ENCODE measurements around the gene C1QTNF8. TPM values are rescaled to one million over a fixed set of nuclear protein-coding genes. Genes with fewer than 3 reads are reported as not detected.

Gene C1QTNF8
- polyA plus RNA-seq, 2 of the 4 experiments (the other 2 are of a cell fraction) = not detected

- POLR2A ChIA-PET = no interaction called here
- Histone ChIP-seq H3K4me1 (no peaks in the 10 kb centered on the region), H3K4me2 (no peak overlapping the region), H3K4me3 (no peak overlapping the region), H3K9me3 (peaks cover 9% of the 10 kb centered on the region; the same call in 1 of the 3 replicates), H3K27ac (no peak overlapping the region)
- TF ChIP-seq EHMT2 (IDR thresholded peaks at IDR 0.05; ENCODE audit: low read depth) (no peak), HMGXB4 (CRISPR knock-in tag; IDR thresholded peaks at IDR 0.05; ENCODE audit: borderline replicate concordance) (no peak)
- DNase-seq (ENCODE audit: low read depth in 1 of 2, low spot score in 1 of 2) (no peak), FAIRE-seq (no peak), ATAC-seq (0 out of 6 replicates have a peak, but pooled peaks of 1 of the 2 experiments have one; percentile 6)
- CTCF ChIA-PET = interaction anchor here (0.8 to 2.8 kb wide), 6 partner anchors 14 to 49 kb away, joined by 3 to 17 read pairs (median 4); no protein-coding TSS in a partner anchor
- 87% methylated on average over 35 of the region's 46 CpGs for WGBS (ENCODE audit: missing lambda C conversion rate)
Measured at GRCh38 chr16:1144476-1145382, 48.7 kb upstream of the C1QTNF8 start.

GRCh38 chr16:1143761-1144450, 47.9 kb upstream of the C1QTNF8 start:
- CTCF ChIA-PET = interaction anchor here (1.2 to 1.4 kb wide), 2 partner anchors 43 to 89 kb away, joined by 3 read pairs; no protein-coding TSS in a partner anchor
- 78% methylated on average over 19 of the region's 23 CpGs for WGBS (ENCODE audit: missing lambda C conversion rate)

GRCh38 chr16:1142911-1143310, 46.9 kb upstream of the C1QTNF8 start:
- H3K4me3 ChIP-seq = no peak overlapping the region
- no peaks in the 10 kb centered on the region for H3K4me1 ChIP-seq
- WGBS (ENCODE audit: missing lambda C conversion rate) = 74% methylated on average over 19 of the region's 19 CpGs
- FAIRE-seq = no peak
- no peak for ATAC-seq
- DNase-seq (ENCODE audit: low read depth in 1 of 2, low spot score in 1 of 2) = no peak
- TF ChIP-seq EP300 (IDR thresholded peaks at IDR 0.05) (no peak), KDM1A (IDR thresholded peaks at IDR 0.05; ENCODE audit: low read depth) (no peak), JUN (IDR thresholded peaks at IDR 0.05) (no peak), CBX8 (IDR thresholded peaks at IDR 0.05) (no peak), MYC (IDR thresholded peaks at IDR 0.05; ENCODE audit: borderline replicate concordance, low read length) (no peak), JUNB (IDR thresholded peaks at IDR 0.05) (no peak), MAFK (IDR thresholded peaks at IDR 0.05; ENCODE audit: partially characterized antibody) (no peak), NFE2L2 (conservative IDR thresholded peaks at IDR 0.05; ENCODE audit: low read length) (no peak), TP53 (CRISPR knock-in tag; IDR thresholded peaks at IDR 0.05) (no peak), MAX (IDR thresholded peaks at IDR 0.05) (no peak), BHLHE40 (IDR thresholded peaks at IDR 0.05; ENCODE audit: low read depth, low read length) (no peak), RCOR1 (IDR thresholded peaks at IDR 0.05; ENCODE audit: low read depth, low read length) (no peak), ATOH8 (CRISPR knock-in tag; IDR thresholded peaks at IDR 0.05; ENCODE audit: low read depth) (no peak), MAZ (IDR thresholded peaks at IDR 0.05; ENCODE audit: borderline replicate concordance, low read depth, low read length) (no peak), EHF (CRISPR knock-in tag; IDR thresholded peaks at IDR 0.05) (no peak), HOXB13 (CRISPR knock-in tag; IDR thresholded peaks at IDR 0.05; ENCODE audit: low read depth) (no peak)
- ChIA-PET CTCF (interaction anchor here (0.7 to 1.4 kb wide), 5 partner anchors 19 to 88 kb away, joined by 3 to 6 read pairs (median 3); no protein-coding TSS in a partner anchor), POLR2A (no interaction called here)
- peaks cover 7% of the 10 kb centered on the region; the same call in 1 of the 3 replicates for H3K9me3 ChIP-seq
- no peak overlapping the region for H3K27ac ChIP-seq
- no peak overlapping the region for H3K4me2 ChIP-seq

More at GRCh38 chr16:1143761-1144450, 47.9 kb upstream of the C1QTNF8 start:
- Histone ChIP-seq H3K4me2 (no peak overlapping the region), H3K4me1 (no peaks in the 10 kb centered on the region), H3K4me3 (no peak overlapping the region), H3K9me3 (peaks cover 9% of the 10 kb centered on the region; the same call in 1 of the 3 replicates), H3K27ac (no peak overlapping the region)
- peak; percentile 19 to 28; a peak in 3 of 6 replicates for ATAC-seq
- FAIRE-seq = no peak
- DNase-seq (ENCODE audit: low read depth in 1 of 2, low spot score in 1 of 2) = no peak
- POLR2A ChIA-PET = no interaction called here
- TF ChIP-seq ZSCAN20 (CRISPR knock-in tag; IDR thresholded peaks at IDR 0.05) (no peak), NR3C1 (IDR thresholded peaks at IDR 0.05) (no peak), RARB (CRISPR knock-in tag; IDR thresholded peaks at IDR 0.05) (no peak), ZNF302 (CRISPR knock-in tag; IDR thresholded peaks at IDR 0.05) (no peak), MYC (IDR thresholded peaks at IDR 0.05; ENCODE audit: borderline replicate concordance, low read length) (no peak), CEBPB (IDR thresholded peaks at IDR 0.05) (no peak), SREBF2 (IDR thresholded peaks at IDR 0.05) (no peak), JUN (IDR thresholded peaks at IDR 0.05) (no peak), CHD4 (IDR thresholded peaks at IDR 0.05; ENCODE audit: borderline replicate concordance) (no peak), CBX8 (IDR thresholded peaks at IDR 0.05) (no peak), JUNB (IDR thresholded peaks at IDR 0.05) (no peak), GATA3 (IDR thresholded peaks at IDR 0.05; ENCODE audit: borderline replicate concordance) (no peak), ZC3H11A (IDR thresholded peaks at IDR 0.05) (no peak), HDAC2 (IDR thresholded peaks at IDR 0.05) (no peak), FOSB (CRISPR knock-in tag; IDR thresholded peaks at IDR 0.05) (no peak), MAFK (IDR thresholded peaks at IDR 0.05; ENCODE audit: partially characterized antibody) (no peak), PBX3 (IDR thresholded peaks at IDR 0.05) (no peak), FOXS1 (CRISPR knock-in tag; IDR thresholded peaks at IDR 0.05) (no peak)

All from A549 (cell line).